Aortic smooth muscle cell (primary cell): ENCODE measurements around the gene TAGLN2. TPM values are rescaled to one million over a fixed set of nuclear protein-coding genes. Genes with fewer than 3 reads are reported as not detected.

ENCODE experiments used
- total RNA-seq: library from RNA; depleted of rRNA; stranded (reverse); fragments of >200 nt; gene quantifications from 2 replicates; pipeline ENCODE4 v1.2.3, GENCODE V29; 2014

TAGLN2 gene
- 412 and 468 TPM in 2 replicates for total RNA-seq

GRCh38 chr1:159924791-159925718 is at the start of gene TAGLN2:
TAGLN2 (minus strand) TSS chr1:159925507; CDS start chr1:159920509, 4,998 bp downstream.

GRCh38 chr1:159953536-159954515 is 28.5 kb upstream of the TAGLN2 start, which contains the start of gene SLAMF9:
SLAMF9 (minus strand) TSS chr1:159954237; CDS start chr1:159954137, 100 bp downstream.

DNA sequence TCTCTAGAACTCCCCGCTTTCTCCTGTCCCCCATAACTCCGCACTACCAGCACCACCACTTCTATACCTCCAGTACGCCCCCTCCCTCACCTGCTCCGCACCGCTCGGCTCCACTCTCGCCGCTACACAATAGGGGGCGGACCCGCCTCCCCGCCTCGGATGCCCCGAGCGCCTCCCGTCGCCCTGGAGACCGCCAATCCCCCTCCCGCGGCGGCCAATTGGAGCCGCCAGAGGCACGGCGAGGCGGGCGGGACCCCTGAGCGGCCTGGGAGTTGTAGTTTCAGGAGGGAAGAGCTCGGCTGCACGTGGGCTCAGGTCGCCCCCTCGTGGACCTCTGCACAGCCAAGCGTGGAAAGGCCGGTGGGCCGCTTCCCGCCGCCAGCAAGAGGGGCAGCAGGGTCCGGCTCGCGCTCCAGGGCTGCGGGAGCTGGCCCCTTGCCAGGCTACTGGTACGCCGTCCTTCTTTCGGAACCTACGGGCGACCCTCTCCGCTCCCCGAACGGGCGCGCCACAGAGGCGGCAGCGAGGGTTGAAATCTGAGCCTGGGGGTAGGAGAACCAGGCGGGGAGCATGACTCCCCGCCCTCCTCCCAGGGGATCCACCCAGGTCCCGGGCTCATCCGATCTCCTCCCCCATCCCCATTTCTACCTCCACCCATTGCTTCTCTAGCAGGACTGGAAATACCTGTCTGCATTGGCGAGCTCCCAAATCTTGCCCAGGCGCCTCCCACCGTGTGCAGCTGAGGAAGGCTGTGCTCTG is 20.4 kb upstream of the TAGLN2 start, which contains the start of gene IGSF9:
TSS of gene IGSF9 (minus strand) at position 131 of the 759 bp plus-strand sequence. CDS start 2,159 bp downstream, outside the sequence.

DNA sequence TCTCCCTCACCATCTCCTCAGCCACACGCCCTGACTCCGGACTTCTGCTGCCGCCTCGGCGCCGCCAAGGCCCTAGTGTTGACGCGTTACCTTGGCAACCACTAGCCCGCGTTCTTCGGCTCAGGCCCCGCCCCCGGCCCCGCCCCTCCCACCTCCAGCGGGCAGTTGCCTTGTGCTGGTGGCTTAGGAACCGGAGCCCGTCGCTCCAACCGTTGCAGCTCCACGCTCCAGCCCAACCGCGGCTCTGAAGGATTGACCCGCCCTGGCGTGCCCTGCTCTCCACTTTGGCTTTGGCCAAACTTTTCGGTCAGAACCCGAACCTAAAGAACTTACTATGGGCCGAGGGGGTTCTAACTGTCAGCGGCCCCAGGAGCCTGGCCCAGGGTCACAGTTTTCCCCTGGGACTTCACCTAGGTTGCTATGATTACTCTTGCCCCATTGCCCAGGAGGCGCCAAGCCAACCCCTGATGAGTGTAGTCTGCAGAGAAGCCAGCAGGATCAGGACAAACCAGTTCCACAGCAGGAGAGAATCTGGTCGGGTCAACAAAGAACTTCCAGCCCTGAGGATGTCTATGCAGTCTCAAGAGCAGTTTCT is 25.1 kb downstream of the TAGLN2 start, which contains the start of gene CFAP45:
TSS of gene CFAP45 (minus strand) at position 80 of the 595 bp plus-strand sequence. CDS start at position 13, 67 bp downstream.

Other genes starting within 250 kb of the TAGLN2 start
- gene CRP, start 210.9 kb downstream of the TAGLN2 start, total RNA-seq: not detected in 2 replicates
- 19.6 and 20.9 TPM in 2 replicates for gene DUSP23, start 144.5 kb downstream of the TAGLN2 start, total RNA-seq
- not detected in 2 replicates for gene FCRL6, start 123.1 kb downstream of the TAGLN2 start, total RNA-seq
- gene SLAMF8, start 98.6 kb downstream of the TAGLN2 start, total RNA-seq: not detected in 2 replicates
- under 0.01 and 0.06 TPM in 2 replicates for gene VSIG8, start 62.9 kb downstream of the TAGLN2 start, total RNA-seq
- 1.3 TPM in 2 replicates for gene CFAP45, start 25.3 kb downstream of the TAGLN2 start, total RNA-seq
- gene IGSF9, start 20.1 kb upstream of the TAGLN2 start, total RNA-seq: not detected in 2 replicates
- 0.44 and 1.2 TPM in 2 replicates for gene SLAMF9, start 28.7 kb upstream of the TAGLN2 start, total RNA-seq
- 5.3 and 6.1 TPM in 2 replicates for gene PIGM, start 106.5 kb upstream of the TAGLN2 start, total RNA-seq
- not detected in 2 replicates for gene KCNJ10, start 144.7 kb upstream of the TAGLN2 start, total RNA-seq
- under 0.01 and 0.06 TPM in 2 replicates for gene KCNJ9, start 156.0 kb upstream of the TAGLN2 start, total RNA-seq
- gene IGSF8, start 173.1 kb upstream of the TAGLN2 start, total RNA-seq: 29.0 and 30.9 TPM in 2 replicates
- under 0.01 and 0.31 TPM in 2 replicates for gene ATP1A2, start 190.3 kb upstream of the TAGLN2 start, total RNA-seq
- not detected in 2 replicates for gene ATP1A4, start 226.1 kb upstream of the TAGLN2 start, total RNA-seq